LNCaP clone FGC (cell line): ENCODE data around the gene SNX18.

Experiments
- DNase-seq: peaks from one replicate; pipeline ENCODE4 v3.0.0-alpha.2; 2011; ENCODE audit warnings: low read depth
- H3K4me3 ChIP-seq: 2 replicates; pipeline ENCODE4 v1.5.1; 2011; ENCODE audit warnings: mild to moderate bottlenecking, low read depth, low read length, control low read depth
- TF ChIP-seq, protein P1 (sequence below): IDR thresholded peaks from 2 replicates; pipeline ENCODE4 v1.5.1; 2012; ENCODE audit warnings: mild to moderate bottlenecking; ENCODE audit not compliant: control insufficient read depth, insufficient read depth; ENCODE audit errors: extremely low read depth

The SNX18 gene

GRCh38 chr5:54539001-54539400, 21.4 kb downstream of the SNX18 start:
- no peak overlapping the region for H3K4me3 ChIP-seq
- TF ChIP-seq, protein P1, sequence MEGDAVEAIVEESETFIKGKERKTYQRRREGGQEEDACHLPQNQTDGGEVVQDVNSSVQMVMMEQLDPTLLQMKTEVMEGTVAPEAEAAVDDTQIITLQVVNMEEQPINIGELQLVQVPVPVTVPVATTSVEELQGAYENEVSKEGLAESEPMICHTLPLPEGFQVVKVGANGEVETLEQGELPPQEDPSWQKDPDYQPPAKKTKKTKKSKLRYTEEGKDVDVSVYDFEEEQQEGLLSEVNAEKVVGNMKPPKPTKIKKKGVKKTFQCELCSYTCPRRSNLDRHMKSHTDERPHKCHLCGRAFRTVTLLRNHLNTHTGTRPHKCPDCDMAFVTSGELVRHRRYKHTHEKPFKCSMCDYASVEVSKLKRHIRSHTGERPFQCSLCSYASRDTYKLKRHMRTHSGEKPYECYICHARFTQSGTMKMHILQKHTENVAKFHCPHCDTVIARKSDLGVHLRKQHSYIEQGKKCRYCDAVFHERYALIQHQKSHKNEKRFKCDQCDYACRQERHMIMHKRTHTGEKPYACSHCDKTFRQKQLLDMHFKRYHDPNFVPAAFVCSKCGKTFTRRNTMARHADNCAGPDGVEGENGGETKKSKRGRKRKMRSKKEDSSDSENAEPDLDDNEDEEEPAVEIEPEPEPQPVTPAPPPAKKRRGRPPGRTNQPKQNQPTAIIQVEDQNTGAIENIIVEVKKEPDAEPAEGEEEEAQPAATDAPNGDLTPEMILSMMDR: no peak
- no peak for DNase-seq

DNA sequence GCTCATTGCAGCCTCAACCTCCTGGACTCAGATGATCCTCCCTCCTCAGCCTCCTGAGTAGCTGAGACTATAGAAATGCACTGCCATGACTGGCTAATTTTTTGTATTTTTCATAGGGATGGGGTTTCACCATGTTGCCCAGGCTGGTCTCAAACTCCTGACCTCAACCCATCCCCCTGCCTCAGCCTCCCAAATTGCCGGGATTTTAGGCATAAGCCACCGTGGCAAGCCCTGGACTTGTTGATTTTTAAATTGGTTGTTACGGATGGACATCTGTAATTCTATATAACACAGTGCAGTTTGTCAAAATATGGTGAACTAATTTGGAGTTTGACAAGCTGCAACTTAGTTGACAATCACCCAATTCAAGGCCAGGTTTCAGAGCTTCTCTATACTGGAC, 22.7 kb downstream of the SNX18 start:
- no peak overlapping the region for H3K4me3 ChIP-seq
- TF ChIP-seq, protein P1: no peak
- no peak for DNase-seq

GRCh38 chr5:54541823-54542783, 24.5 kb downstream of the SNX18 start:
- no peak for DNase-seq
- TF ChIP-seq, protein P1: no peak
- no peak overlapping the region for H3K4me3 ChIP-seq

- TF ChIP-seq, protein P1: no peak
- no peak for DNase-seq
- H3K4me3 ChIP-seq: no peak overlapping the region
Observed at GRCh38 chr5:54544044-54544443, 26.5 kb downstream of the SNX18 start.

GRCh38 chr5:54545796-54546195, 28.2 kb downstream of the SNX18 start:
- peak overlapping the region; percentile 11; the same call in 1 of the 2 replicates for H3K4me3 ChIP-seq
- DNase-seq: peak; percentile 72
- TF ChIP-seq, protein P1: no peak

DNA sequence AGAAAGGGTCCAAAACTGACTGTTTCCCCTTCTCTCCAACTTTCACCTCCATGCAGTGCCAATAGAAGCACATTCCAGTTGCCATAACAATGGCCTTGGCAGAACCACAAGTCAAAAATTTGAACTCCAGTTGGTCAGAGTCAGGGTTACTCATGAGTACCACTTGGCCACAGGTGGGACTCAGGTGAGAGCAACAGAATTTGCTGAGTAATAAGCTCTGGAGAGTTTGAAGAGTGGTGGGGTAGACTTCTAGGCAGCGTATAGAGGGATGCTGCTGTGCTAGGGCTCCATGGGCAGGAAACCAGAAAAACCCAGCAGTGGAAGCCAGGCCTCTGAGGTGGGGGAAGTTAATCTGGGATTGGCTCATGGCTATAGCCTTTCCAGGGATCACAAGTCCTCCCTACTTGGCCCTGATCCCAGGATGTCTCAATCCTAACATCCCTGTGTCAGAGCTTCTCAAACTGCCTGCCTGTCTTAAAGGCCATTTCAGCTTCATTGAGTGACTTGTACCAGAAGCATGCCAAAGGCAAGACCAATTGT, 30.2 kb downstream of the SNX18 start:
- TF ChIP-seq, protein P1: no peak
- no peak overlapping the region for H3K4me3 ChIP-seq
- DNase-seq: no peak
